GM19468 (cell line): ENCODE data around the gene SLC4A11.
"Not testable (repeated sequence)": the region's sequence is repeated elsewhere in the genome, so short reads cannot be mapped to it uniquely, and the experiment has no call there.

Experiments
- ATAC-seq: cut with Tn5 transposase; IDR thresholded peaks from one replicate; pipeline ENCODE4 v1.9.1; 2021; ENCODE audit warnings: mild to moderate bottlenecking, moderate library complexity, moderate number of reproducible peaks; ENCODE audit not compliant: unreplicated experiment; ENCODE audit errors: extremely low read depth

SLC4A11 gene

GRCh38 chr20:3229798-3230197 lies 9.2 kb downstream of the SLC4A11 start:
- no peak for ATAC-seq

DNA sequence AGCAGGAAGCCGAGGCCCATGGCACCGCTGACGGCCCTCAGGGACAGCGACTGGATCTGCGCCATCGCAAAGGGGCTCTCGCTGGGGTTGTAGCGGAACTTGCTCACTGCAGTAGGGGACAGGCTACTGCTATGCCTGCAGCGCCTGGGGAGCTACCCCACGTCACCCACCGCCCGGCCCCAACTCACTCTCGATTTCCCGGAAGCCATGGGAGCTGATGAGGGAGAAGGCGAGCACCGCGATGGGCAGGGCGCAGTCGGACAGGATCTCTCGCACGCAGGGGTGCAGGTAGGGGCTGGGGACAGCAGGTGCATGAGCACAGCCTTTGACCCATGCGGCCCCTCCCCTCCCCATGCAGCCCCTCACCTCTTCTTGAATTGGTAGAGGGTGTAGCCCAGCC lies 9.8 kb downstream of the SLC4A11 start:
- no peak for ATAC-seq

DNA sequence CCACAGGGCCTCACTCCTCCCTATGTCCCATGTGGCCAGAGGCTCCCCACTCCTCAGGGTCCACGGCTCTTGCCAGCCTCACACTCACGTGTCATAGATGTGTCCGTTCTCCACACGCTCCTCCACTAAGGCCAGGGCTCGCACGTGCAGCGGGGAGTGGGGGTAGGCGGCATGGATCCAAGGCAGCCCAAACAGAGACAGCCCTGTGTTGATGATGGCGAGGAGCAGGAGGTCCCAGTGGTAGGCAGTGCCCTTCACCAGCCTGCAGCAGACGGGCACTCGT lies 10.3 kb downstream of the SLC4A11 start:
- no peak for ATAC-seq

GRCh38 chr20:3227936-3228749 lies 10.8 kb downstream of the SLC4A11 start:
- ATAC-seq: no peak

DNA sequence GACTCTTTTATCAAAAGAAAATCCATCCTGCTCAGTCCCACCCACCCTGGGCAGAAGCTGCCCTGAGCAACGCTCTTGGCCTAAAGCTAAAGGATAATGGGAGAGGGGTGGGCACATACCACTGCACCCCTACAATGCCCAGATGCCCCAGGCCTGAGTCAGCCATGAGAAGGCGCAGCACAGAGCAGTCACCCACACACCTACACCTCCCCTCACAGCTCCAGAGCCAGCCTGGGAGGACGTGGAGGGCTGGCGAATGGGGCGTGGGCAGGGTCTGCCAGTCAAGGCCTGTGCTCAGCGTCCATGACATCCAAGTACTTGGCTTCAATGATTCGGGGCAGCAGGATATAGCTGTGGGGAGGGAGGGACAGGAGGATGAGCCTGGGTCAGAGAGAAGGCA lies 11.5 kb downstream of the SLC4A11 start:
- no peak for ATAC-seq

DNA sequence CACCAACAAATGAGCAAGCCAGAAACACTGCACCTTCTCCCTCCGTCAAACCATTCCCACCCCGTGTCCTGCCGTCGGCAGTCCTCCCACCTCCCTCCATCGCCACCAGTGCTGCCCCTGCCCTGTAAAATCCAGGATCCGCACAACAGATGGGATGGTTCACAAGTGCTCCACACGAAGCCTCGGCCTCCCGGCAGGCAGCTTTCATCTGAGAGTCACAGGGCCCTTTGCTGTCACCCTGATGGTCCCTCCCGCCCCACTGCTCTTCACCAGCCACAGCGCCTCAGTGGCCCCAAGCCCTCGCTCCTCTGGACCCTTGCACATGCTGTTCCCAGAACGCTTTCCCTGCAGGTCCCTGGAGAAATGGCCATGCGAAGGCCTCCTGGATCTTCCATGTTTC lies 12.1 kb downstream of the SLC4A11 start:
- no peak for ATAC-seq

- no peak for ATAC-seq
Measured at GRCh38 chr20:3226093-3226492, 12.9 kb downstream of the SLC4A11 start.

DNA sequence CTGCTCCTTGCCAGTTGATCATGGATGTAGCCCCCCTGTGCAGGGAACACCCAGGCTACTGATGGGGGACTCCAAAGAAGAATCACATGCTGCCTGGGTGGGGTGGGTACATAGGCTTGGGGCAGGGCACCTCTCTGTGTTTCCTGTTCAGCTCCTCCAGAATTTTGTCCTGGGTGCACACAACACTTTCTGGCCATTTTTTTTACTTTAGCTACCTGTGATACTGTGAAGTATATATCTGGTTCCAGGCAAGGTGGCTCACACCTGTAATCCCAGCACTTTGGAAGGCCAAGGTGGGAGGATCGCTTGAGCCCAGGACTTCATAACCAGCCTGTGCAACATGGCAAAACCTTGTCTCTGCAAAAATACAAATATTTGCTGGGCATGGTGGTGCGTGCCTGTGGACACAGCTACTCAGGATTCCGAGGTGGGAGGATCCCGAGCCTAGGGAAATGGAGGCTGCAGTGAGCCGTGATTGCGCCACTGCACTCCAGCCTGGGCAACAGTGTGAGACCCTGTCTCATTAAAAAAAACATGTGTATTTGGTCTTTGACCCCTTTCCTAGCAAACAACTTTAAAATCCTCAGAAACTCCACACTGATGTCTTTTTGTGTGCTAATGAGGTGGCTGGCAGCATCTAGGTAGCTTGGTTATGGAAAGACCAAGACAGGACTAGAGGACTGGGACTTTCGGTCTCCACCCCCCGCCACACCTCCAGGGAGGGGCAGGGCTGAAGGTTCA lies 14.1 kb downstream of the SLC4A11 start:
- ATAC-seq: no peak

DNA sequence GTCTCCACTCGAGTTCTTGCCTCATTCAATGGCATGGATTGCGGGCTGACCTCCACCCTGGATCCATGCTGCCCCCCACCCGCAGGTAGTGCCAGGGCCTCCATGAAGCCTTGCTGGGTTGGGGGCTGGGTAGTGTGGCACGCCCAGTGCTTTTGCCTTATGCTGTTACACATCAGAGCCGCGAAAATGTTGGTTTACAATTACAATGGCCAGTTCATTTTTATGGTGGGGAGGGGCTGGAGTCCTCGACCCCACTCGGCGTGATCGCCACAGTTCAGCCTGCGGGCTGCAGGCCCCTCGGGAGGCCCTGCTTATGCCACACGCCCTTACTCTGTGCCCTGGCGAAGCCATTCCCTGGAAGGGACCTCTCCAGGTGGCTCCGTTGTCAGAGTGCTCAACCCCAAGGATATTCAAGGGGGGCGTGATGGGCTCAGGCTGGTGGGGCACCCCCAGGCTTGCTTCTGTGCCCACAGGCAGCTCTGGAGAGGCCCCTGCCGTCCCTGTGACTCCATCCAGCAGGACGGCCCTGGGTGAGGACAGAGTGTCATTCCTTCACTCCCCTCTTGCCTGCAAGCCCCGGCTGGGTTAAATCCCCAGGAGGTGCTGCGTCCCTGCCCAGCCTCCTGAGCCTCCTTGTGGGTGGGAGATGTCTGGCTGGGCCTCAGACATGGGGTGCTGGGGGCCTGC lies 14.9 kb downstream of the SLC4A11 start:
- ATAC-seq: no peak

- ATAC-seq: no peak
Measured at GRCh38 chr20:3223651-3223993, 15.4 kb downstream of the SLC4A11 start.

DNA sequence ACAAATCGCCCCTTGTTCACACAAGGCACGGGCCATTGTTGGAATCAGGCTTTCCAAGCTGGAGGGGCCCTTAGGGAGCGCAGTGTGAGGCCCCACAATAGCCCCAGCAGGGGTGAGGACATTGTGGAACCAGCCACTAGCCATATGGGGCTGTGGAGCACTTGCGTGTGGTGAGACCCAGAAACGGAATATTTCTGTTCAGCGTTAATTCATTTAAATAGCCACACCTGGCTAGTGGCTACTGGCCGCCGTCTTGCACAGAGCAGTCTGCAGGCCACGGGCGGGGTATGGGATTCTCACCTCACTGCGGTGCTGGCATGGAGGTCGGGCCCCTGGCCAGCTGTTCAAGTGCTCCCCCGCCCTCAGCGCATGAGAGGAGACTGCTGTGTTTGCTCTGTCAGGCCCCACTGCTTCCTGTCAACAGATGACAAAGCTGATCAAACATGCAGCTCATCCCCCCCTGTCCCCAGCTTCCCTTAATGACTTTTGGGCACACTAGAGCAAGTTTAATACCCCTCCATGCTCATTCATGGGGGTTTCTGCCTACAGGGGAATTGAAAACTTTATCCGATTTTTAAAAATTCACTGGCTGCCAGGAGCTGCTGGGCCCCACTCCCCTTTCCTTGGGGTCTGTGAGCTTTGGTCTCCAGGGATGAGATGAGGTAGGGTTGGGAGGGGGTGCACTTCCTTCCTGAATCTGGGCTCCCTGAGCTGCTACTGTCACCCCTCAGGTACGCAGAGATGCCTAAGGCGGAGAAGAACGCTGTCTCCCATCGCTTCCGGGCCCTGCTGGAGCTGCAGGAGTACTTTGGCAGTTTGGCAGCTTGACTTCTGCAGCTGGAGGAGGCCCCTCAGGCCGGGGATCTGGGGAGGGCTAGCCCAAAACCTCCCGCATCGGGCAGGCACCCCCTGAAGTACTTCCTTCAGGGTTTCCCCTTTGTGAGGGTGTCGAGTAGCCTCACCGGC lies 16.1 kb downstream of the SLC4A11 start:
- ATAC-seq: peak; percentile 72

- ATAC-seq: no peak
Measured at GRCh38 chr20:3221398-3222226, 17.4 kb downstream of the SLC4A11 start.

- no peak for ATAC-seq
Measured at GRCh38 chr20:3218307-3218988, 20.5 kb downstream of the SLC4A11 start.

- not testable (repeated sequence) for ATAC-seq
Measured at GRCh38 chr20:3215359-3215917, 23.6 kb downstream of the SLC4A11 start.

DNA sequence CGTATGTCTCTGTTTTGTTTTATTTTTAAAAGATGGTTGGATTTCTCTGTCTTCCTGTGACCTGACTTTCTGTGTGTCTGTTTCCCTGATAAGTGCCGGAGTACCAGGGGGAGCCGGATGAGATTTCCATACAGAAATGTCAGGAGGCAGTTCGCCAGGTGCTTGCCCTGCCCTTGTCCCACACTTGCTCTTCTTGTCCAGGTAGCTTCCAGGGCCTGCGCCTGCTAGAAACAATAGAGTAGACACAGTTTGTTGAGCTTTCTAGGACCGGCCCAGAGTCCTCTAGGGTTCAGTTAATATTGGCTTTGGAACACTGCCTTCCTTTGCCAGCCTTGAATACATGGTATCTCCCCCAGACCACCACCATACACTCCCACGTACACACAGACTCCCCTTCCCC lies 25.8 kb downstream of the SLC4A11 start:
- ATAC-seq: no peak

- no peak for ATAC-seq
Measured at GRCh38 chr20:3210346-3210745, 28.6 kb downstream of the SLC4A11 start.

DNA sequence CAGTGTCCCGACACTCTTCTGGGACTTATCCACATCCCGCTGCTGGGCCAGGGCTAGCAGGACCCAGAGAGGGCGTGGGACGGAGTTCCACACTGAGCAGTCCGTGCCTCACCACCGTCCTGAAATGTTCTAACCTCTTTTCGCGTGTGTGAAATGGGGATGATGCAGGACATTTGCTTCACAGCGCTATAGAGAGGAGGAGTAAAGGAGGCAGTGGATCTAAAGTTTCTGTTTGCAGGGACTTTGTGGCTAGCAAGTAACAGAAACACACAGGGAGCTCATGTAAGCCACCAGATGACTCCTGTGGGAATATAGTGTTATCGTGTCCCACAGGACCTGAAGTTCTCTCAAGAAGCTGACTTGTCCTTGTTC lies 29.1 kb downstream of the SLC4A11 start:
- no peak for ATAC-seq

DNA sequence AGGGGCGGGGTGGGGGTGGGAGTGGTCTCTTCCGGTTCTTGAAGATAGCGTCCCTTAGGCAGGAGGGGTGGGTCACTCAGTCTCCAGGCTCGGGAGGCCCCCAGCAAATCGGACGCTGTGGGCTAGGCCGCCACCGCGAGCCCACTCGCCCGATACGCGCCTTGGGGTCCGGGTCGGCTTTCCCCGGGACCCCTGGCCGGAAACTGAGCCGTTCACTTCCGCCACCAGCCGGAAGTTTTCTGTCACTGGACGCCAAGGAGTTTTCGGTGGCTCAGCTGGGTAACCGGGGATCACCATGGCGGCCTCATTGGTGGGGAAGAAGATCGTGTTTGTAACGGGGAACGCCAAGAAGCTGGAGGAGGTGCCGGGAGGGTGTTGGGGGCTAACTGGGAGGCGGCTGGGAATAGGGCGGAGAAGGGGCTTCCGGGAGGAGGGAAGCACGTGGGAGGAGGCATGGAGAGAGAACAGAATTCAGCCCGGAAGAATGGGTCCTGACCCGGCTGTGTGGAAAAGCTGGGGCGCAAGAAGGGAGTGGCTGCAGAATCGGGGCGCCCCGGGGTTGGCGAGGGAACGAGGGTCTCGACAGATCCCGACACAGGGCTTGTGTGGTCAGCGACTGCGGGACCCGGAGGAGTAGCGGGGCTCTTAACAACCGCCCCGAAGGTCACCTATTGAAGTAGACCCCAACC lies 29.6 kb downstream of the SLC4A11 start, which contains the start of gene ITPA:
Gene ITPA (plus strand): TSS at position 242 of the 689 bp plus-strand sequence. CDS start 54 bp downstream, at position 296.
- ATAC-seq: no peak
